ENCODE measurements around the gene VOPP1. TPM values are rescaled to one million over a fixed set of nuclear protein-coding genes. Genes with fewer than 3 reads are reported as not detected.

Gene VOPP1
- total and polyA plus RNA-seq, 10 donors = 60.3 to 168 (median 144) TPM

- DNase-seq = no peak
- intact Hi-C loops (cut with DNase I; ENCODE audit: low total_unique reads) = no loop called here
- Histone ChIP-seq H3K9me3 (no peaks in the 10 kb centered on the region), H3K4me1 (peaks cover 42 to 100% (median 90%) of the 10 kb centered on the region in 6 donors), H3K4me3 (no peak overlapping the region), H3K27ac (peak overlapping the region in 4 of 8 donors; percentile 55 to 77 (median 72)), H3K27me3 (replicated peaks in 1 of 7) (no peaks in the 10 kb centered on the region), H3K36me3 (peaks cover 0 to 23% (median 3%) of the 10 kb centered on the region in 6 donors)
- WGBS, 5 donors = 84 to 93% (median 90%) methylated on average over 11 of the region's 11 CpGs
- TF ChIP-seq POLR2A (IDR thresholded peaks at IDR 0.05) (no peak), CTCF (IDR thresholded peaks at IDR 0.05 in 8 of 11, conservative IDR thresholded peaks at IDR 0.05 in 3 of 11) (no peak), POLR2AphosphoS5 (IDR thresholded peaks at IDR 0.05) (no peak)
These were observed 21.3 kb downstream of the VOPP1 start for GRCh38 chr7:55550841-55551537.

GRCh38 chr7:55550010-55550663 lies 22.2 kb downstream of the VOPP1 start:
- Histone ChIP-seq H3K27me3 (replicated peaks in 1 of 7) (no peaks in the 10 kb centered on the region), H3K4me3 (peak overlapping the region in 1 of 8 donors; percentile 27), H3K27ac (peak overlapping the region in 5 of 8 donors; percentile 42 to 77 (median 68)), H3K4me1 (peaks cover 42 to 100% (median 92%) of the 10 kb centered on the region in 6 donors), H3K36me3 (peaks cover 0 to 15% (median 1%) of the 10 kb centered on the region in 6 donors), H3K9me3 (no peaks in the 10 kb centered on the region)
- DNase-seq = no peak
- WGBS, 5 donors = 65 to 82% (median 76%) methylated on average over 15 of the region's 15 CpGs
- intact Hi-C loops (cut with DNase I; ENCODE audit: low total_unique reads) = no loop called here
- TF ChIP-seq POLR2A (IDR thresholded peaks at IDR 0.05) = no peak
- TF ChIP-seq POLR2AphosphoS5 (IDR thresholded peaks at IDR 0.05) = peak in 2 of 3 donors; percentile 26 to 33
- TF ChIP-seq CTCF (IDR thresholded peaks at IDR 0.05 in 8 of 11, conservative IDR thresholded peaks at IDR 0.05 in 3 of 11) = peak in 9 of 11 experiments; percentile 29 to 62 (median 53)

- intact Hi-C loops (cut with DNase I; ENCODE audit: low total_unique reads) = no loop called here
- no peak for TF ChIP-seq POLR2A (IDR thresholded peaks at IDR 0.05)
- peak; percentile 24 to 82 (median 73) for TF ChIP-seq POLR2AphosphoS5 (IDR thresholded peaks at IDR 0.05)
These were observed 22.8 kb downstream of the VOPP1 start for GRCh38 chr7:55549457-55549856.

GRCh38 chr7:55548295-55548731 lies 24.0 kb downstream of the VOPP1 start:
- 67 to 89% (median 80%) methylated on average over 7 of the region's 7 CpGs for WGBS, 5 donors

More at GRCh38 chr7:55549457-55549856, 22.8 kb downstream of the VOPP1 start:
- peaks cover 0 to 9% (median 0%) of the 10 kb centered on the region in 6 donors for H3K36me3 ChIP-seq
- H3K4me1 ChIP-seq = peaks cover 42 to 96% (median 90%) of the 10 kb centered on the region in 6 donors
- H3K27ac ChIP-seq = peak overlapping the region in 5 of 8 donors; percentile 42 to 77 (median 68)
- WGBS, 5 donors = 45 to 63% (median 51%) methylated on average over 7 of the region's 7 CpGs
- H3K9me3 ChIP-seq = no peaks in the 10 kb centered on the region
- H3K4me3 ChIP-seq = peak overlapping the region in 1 of 8 donors; percentile 27
- no peak for DNase-seq
- H3K27me3 ChIP-seq (replicated peaks in 1 of 7) = no peaks in the 10 kb centered on the region

More at GRCh38 chr7:55548295-55548731, 24.0 kb downstream of the VOPP1 start:
- H3K9me3 ChIP-seq = no peaks in the 10 kb centered on the region
- no peak overlapping the region for H3K4me3 ChIP-seq
- no peaks in the 10 kb centered on the region for H3K27me3 ChIP-seq (replicated peaks in 1 of 7)
- no peak for TF ChIP-seq CTCF (IDR thresholded peaks at IDR 0.05 in 8 of 11, conservative IDR thresholded peaks at IDR 0.05 in 3 of 11)
- no peak for TF ChIP-seq POLR2A (IDR thresholded peaks at IDR 0.05)
- TF ChIP-seq POLR2AphosphoS5 (IDR thresholded peaks at IDR 0.05) = no peak
- intact Hi-C loops (cut with DNase I; ENCODE audit: low total_unique reads) = no loop called here
- H3K4me1 ChIP-seq = peaks cover 42 to 85% (median 80%) of the 10 kb centered on the region in 6 donors
- H3K27ac ChIP-seq = peak overlapping the region in 3 of 8 donors; percentile 68 to 77 (median 75)
- H3K36me3 ChIP-seq = peaks cover 0 to 6% (median 0%) of the 10 kb centered on the region in 6 donors
- DNase-seq = no peak

Measured in spleen (tissue), 11 donors.